ENCODE results near the gene MTA3.

GRCh38 chr2:42787424-42787787 lies 219.0 kb downstream of the MTA3 start:
- TF ChIP-seq CTCF (IDR thresholded peaks at IDR 0.05) (no peak), POLR2A (IDR thresholded peaks at IDR 0.05) (no peak)
